ENCODE results near the gene MRPS22. TPM values are rescaled to one million over a fixed set of nuclear protein-coding genes. Genes with fewer than 3 reads are reported as not detected.

The MRPS22 gene
- total RNA-seq, 4 donors from 2014 or later: 40.1 to 60.9 (median 48.6) TPM

DNA sequence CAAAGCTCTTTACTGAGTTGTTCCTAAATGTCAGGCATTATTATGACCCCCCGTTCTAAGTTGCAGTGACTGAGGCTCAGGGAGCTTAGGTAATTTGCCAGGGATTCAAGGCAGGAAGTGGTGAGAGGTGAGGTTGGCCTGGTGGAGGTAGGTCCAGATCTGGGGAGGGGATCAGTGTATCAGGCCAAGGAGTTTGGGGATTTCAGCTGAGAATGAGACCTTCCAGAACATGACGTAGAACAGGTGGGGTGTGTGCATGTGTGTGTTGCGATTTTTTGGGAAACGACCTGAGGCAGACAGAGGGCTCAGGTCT is 41.1 kb upstream of the MRPS22 start:
- no peak overlapping the region for H3K4me3 ChIP-seq (replicated peaks in 1 of 3)
- H3K36me3 ChIP-seq: no peaks in the 10 kb centered on the region
- 85 to 88% methylated on average over 4 of the region's 4 CpGs for WGBS, 2 donors
- no peak for DNase-seq
- no peaks in the 10 kb centered on the region for H3K27me3 ChIP-seq
- no peak for TF ChIP-seq POLR2A (IDR thresholded peaks at IDR 0.05)
- TF ChIP-seq, protein P1, sequence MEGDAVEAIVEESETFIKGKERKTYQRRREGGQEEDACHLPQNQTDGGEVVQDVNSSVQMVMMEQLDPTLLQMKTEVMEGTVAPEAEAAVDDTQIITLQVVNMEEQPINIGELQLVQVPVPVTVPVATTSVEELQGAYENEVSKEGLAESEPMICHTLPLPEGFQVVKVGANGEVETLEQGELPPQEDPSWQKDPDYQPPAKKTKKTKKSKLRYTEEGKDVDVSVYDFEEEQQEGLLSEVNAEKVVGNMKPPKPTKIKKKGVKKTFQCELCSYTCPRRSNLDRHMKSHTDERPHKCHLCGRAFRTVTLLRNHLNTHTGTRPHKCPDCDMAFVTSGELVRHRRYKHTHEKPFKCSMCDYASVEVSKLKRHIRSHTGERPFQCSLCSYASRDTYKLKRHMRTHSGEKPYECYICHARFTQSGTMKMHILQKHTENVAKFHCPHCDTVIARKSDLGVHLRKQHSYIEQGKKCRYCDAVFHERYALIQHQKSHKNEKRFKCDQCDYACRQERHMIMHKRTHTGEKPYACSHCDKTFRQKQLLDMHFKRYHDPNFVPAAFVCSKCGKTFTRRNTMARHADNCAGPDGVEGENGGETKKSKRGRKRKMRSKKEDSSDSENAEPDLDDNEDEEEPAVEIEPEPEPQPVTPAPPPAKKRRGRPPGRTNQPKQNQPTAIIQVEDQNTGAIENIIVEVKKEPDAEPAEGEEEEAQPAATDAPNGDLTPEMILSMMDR (IDR thresholded peaks at IDR 0.05): no peak
- H3K27ac ChIP-seq: no peak overlapping the region
- H3K4me1 ChIP-seq: no peaks in the 10 kb centered on the region
- no peaks in the 10 kb centered on the region for H3K9me3 ChIP-seq
- intact Hi-C loops (cut with DNase I): no loop called here

DNA sequence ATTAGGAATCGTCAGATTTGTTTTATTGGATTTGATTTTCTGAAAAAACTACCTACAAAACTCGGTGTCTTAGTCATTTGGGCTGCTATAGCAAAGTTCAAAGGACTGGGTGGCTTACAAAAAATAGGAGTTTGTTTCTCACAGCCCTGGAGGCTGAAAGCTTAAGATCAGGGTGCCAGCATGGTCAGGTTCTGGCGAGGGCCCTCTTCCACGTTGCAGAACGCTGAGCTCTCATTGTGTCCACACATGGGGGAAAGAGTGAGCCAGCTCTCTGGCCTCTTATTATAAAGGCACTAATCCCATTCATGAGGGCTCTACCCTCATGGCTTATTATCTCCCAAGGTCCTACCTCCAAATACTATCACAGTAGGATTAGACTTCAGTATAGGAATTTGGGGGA is 40.6 kb upstream of the MRPS22 start:
- no peak for DNase-seq
- WGBS, 2 donors: 89 to 92% methylated on average over 5 of the region's 5 CpGs
- intact Hi-C loops (cut with DNase I): no loop called here
- H3K27ac ChIP-seq: no peak overlapping the region
- no peaks in the 10 kb centered on the region for H3K36me3 ChIP-seq
- no peaks in the 10 kb centered on the region for H3K4me1 ChIP-seq
- H3K9me3 ChIP-seq: no peaks in the 10 kb centered on the region
- H3K4me3 ChIP-seq (replicated peaks in 1 of 3): no peak overlapping the region
- no peaks in the 10 kb centered on the region for H3K27me3 ChIP-seq
- no peak for TF ChIP-seq POLR2A (IDR thresholded peaks at IDR 0.05)
- TF ChIP-seq, protein P1 (IDR thresholded peaks at IDR 0.05): no peak

DNA sequence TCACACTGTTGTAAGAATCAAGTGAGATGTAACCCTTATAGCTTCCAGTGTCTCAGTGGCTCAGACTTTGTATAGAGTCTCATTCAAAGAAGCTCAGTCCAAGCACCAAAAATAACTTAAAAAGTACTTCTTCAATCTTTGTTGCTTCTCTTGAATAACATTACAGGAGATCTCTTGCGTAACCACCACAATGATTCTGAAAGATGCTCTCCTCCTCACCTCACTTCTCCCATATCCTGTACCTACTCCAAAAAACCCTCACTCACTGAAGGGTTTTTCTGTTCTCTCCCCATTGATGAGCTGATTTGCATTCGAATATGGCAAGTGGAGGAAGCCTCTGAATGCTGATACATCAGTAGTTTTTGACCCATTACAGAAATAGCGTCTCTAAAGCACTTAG is 39.4 kb upstream of the MRPS22 start:
- H3K27me3 ChIP-seq: no peaks in the 10 kb centered on the region
- no peak for TF ChIP-seq POLR2A (IDR thresholded peaks at IDR 0.05)
- TF ChIP-seq, protein P1 (IDR thresholded peaks at IDR 0.05): no peak
- WGBS, 2 donors: 72 to 74% methylated on average over 3 of the region's 3 CpGs
- intact Hi-C loops (cut with DNase I): no loop called here
- H3K27ac ChIP-seq: no peak overlapping the region
- H3K36me3 ChIP-seq: no peaks in the 10 kb centered on the region
- no peak for DNase-seq
- H3K4me1 ChIP-seq: no peaks in the 10 kb centered on the region
- H3K9me3 ChIP-seq: no peaks in the 10 kb centered on the region
- no peak overlapping the region for H3K4me3 ChIP-seq (replicated peaks in 1 of 3)

DNA sequence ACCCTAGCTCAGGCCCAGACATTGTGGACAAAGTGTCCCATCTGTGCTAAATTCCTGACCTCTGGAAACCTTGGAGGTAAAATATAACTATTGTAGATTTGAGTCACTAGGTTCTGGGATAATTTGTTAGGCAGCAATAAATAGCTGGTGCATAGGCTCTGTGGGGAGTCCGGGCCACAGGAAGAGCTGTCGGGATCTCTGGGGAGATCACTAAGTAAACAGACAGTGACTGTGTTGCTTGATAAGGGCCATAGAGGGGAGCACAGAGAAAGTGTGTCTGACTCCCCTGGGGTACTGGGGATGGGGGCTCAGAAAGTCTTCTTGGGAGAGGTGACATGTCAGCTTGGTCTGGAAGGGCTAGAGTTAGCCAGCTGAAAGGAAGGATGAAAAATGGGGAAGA is 37.7 kb upstream of the MRPS22 start:
- 80 to 86% methylated on average over 2 of the region's 2 CpGs for WGBS, 2 donors
- intact Hi-C loops (cut with DNase I): no loop called here
- DNase-seq: no peak

DNA sequence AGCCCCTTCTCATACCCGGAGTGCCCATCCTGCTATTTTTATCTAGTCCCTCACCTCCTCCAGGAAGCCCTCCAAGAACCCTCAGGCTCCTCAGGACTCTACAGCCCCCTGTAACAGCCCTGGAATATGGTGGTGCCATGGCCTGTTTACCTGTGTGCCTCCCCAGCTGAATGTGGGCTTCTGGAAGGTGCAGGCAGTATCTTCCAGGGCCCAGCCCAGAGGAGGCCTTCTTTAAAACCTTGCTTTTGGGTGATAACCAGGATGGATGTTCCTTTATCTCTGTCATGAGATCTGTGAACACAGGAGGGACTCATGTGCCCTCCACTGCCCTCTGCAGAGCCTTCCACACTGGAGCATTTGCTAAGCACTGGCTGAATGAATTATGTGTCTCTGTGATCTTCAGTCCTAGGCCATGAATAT is 36.7 kb upstream of the MRPS22 start:
- no peak for DNase-seq
- Histone ChIP-seq H3K36me3 (no peaks in the 10 kb centered on the region), H3K4me3 (replicated peaks in 1 of 3) (no peak overlapping the region), H3K27me3 (no peaks in the 10 kb centered on the region), H3K4me1 (no peaks in the 10 kb centered on the region), H3K9me3 (no peaks in the 10 kb centered on the region), H3K27ac (no peak overlapping the region)
- intact Hi-C loops (cut with DNase I): no loop called here
- TF ChIP-seq POLR2A (IDR thresholded peaks at IDR 0.05): no peak
- TF ChIP-seq, protein P1 (IDR thresholded peaks at IDR 0.05): no peak
- 93 to 100% methylated on average over 1 of the region's 1 CpG for WGBS, 2 donors

More for the DNA sequence above, 37.7 kb upstream of the MRPS22 start:
- Histone ChIP-seq H3K4me3 (replicated peaks in 1 of 3) (no peak overlapping the region), H3K27me3 (no peaks in the 10 kb centered on the region), H3K27ac (no peak overlapping the region), H3K36me3 (no peaks in the 10 kb centered on the region), H3K9me3 (no peaks in the 10 kb centered on the region), H3K4me1 (no peaks in the 10 kb centered on the region)
- no peak for TF ChIP-seq POLR2A (IDR thresholded peaks at IDR 0.05)
- TF ChIP-seq, protein P1 (IDR thresholded peaks at IDR 0.05): no peak

Data from thyroid gland (tissue), 4 donors.